GM12864 (cell line): ENCODE data around the gene OR2H1.
"Not testable (repeated sequence)": the region's sequence is repeated elsewhere in the genome, so short reads cannot be mapped to it uniquely, and the experiment has no call there.

Source experiments
- DNase-seq: peaks from one replicate; pipeline ENCODE4 v3.0.0-alpha.2; 2011; ENCODE audit warnings: low read depth
- H3K4me3 ChIP-seq: 2 replicates; pipeline ENCODE4 v1.5.1; 2011; ENCODE audit warnings: mild to moderate bottlenecking, low read depth, low read length, control low read depth
- TF ChIP-seq, protein P1 (sequence below): IDR thresholded peaks from 2 replicates; pipeline ENCODE4 v1.5.1; 2011; ENCODE audit warnings: low read depth, mild to moderate bottlenecking, moderate library complexity, low read length, control low read depth, inconsistent platforms; ENCODE audit errors: missing control alignments

Gene OR2H1

DNA sequence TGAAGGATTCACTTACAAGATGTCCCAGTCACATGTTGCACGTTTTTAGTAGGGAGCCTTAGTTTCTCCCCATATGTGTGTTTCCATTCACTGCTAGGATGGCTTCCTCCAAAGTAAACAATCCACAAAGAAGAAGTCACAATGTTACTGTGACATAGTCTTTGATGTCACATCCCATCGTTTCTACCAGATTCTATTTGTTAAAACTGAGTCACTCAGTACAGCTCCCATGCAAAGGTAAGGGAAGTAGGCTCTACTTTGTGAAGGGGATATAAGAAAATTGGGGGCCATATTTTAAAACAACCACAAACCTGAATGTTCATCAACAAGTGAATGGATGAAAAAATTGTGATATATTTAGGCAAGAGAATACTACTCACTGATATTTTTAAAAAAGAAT lies at the start of gene OR2H1, which contains the start of gene OR11A1:
TSS of gene OR2H1 (plus strand) at position 185 of the 400 bp plus-strand sequence. CDS start 4,615 bp downstream, outside the sequence.
TSS of gene OR11A1 (minus strand) at position 101 of the 400 bp plus-strand sequence. CDS start 29,430 bp downstream, outside the sequence.
- no peak for DNase-seq
- no peak within 1 kb of the TSS for H3K4me3 ChIP-seq
- TF ChIP-seq, protein P1, sequence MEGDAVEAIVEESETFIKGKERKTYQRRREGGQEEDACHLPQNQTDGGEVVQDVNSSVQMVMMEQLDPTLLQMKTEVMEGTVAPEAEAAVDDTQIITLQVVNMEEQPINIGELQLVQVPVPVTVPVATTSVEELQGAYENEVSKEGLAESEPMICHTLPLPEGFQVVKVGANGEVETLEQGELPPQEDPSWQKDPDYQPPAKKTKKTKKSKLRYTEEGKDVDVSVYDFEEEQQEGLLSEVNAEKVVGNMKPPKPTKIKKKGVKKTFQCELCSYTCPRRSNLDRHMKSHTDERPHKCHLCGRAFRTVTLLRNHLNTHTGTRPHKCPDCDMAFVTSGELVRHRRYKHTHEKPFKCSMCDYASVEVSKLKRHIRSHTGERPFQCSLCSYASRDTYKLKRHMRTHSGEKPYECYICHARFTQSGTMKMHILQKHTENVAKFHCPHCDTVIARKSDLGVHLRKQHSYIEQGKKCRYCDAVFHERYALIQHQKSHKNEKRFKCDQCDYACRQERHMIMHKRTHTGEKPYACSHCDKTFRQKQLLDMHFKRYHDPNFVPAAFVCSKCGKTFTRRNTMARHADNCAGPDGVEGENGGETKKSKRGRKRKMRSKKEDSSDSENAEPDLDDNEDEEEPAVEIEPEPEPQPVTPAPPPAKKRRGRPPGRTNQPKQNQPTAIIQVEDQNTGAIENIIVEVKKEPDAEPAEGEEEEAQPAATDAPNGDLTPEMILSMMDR = no peak

DNA sequence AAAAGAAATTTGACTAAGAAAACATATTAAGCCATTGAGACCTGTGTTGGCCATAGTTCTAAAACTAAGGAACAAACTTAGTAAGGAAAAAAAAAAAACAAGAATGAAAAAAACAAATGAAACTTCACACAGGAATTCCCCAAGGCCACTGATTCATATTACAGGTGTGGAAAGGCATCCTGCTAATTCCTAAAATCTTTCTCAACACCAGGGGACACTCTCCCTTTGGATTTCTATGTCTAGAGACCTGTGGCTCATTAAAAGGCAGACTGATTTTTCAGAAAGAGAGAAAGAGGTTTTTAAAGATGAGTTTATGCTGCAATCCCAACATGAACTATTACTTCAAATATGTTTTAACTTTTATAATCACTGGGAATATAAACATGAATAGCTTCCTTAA lies 42.4 kb upstream of the OR2H1 start, which contains the start of gene OR12D1:
TSS of gene OR12D1 (plus strand) at position 341 of the 400 bp plus-strand sequence.
- DNase-seq = no peak
- H3K4me3 ChIP-seq = no peak within 1 kb of the TSS
- TF ChIP-seq, protein P1 = no peak

DNA sequence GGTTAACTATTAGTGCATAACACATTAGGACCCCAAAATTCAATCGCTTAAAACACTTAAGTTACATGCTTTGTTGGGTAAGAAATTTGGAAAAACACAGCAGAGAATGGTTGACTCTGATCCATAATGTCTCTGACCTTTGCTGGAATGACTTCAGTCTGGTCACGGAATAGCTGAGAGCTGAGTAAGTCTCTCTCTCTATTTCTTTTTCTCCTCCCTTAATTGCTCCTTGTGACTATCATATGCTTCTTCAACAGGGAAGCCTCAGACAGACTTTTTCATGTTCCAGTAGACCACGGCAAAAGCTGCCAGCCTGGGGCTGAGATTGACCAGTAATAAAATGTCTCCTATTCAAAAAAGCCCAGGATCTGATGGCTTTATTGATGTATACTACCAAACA lies 37.4 kb upstream of the OR2H1 start:
- no peak for DNase-seq
- no peak overlapping the region for H3K4me3 ChIP-seq
- TF ChIP-seq, protein P1 = no peak

DNA sequence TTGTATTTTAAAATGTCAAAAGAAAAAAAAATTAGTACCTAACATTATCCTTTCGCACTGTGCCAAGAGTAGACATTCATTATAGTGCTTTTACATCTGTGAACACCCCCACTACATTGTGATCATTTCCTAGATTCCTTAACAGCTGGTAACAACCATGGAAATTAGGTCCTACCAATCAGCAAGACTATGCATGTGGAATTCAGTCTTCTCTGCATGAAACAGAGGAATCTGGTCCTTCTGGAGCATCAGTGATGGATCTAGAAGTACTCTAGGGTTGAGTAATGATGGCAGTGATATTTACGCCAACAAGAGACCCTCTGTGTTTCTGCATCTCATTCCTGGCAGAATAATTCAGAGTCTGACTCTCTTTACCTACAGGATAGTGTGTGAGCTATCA lies 32.8 kb upstream of the OR2H1 start:
- TF ChIP-seq, protein P1 = no peak
- DNase-seq = no peak
- no peak overlapping the region for H3K4me3 ChIP-seq

DNA sequence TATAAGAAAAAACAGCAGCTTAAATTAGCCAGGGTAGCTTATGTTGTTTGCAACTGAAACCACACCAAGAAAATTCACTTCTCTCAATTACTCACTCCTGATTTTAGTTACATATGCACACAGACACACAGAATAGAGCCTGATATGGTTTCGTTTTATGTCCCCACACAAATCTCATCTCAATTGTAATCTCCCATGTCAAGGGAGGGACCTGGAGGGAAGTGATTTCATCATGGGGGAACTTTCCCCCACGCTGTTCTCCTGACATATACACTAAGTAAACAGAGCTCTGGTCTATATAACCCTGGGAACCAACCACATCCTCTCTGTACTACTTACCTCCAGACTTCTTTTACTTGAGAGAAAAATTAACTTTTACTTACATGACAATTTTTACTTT lies 32.4 kb upstream of the OR2H1 start:
- DNase-seq = no peak
- TF ChIP-seq, protein P1 = no peak
- no peak overlapping the region for H3K4me3 ChIP-seq

DNA sequence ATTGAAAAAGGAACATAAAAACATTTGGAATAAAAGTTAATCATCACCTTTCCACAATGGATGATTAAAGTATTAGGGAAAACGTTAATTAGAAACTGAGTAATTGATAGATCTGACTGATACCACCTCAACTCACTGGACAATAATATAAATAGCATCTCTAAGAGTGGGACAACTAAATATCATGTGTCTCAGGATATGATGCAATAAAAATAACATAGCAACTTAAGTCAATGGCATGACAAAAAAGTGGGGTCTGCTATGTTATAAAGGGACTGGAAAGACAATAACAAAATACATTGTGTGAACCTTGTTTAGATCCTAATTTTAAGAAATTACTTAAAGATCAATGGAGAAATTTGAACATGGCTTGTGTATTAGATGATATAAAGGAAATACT lies 31.9 kb upstream of the OR2H1 start:
- TF ChIP-seq, protein P1 = no peak
- no peak overlapping the region for H3K4me3 ChIP-seq
- no peak for DNase-seq

DNA sequence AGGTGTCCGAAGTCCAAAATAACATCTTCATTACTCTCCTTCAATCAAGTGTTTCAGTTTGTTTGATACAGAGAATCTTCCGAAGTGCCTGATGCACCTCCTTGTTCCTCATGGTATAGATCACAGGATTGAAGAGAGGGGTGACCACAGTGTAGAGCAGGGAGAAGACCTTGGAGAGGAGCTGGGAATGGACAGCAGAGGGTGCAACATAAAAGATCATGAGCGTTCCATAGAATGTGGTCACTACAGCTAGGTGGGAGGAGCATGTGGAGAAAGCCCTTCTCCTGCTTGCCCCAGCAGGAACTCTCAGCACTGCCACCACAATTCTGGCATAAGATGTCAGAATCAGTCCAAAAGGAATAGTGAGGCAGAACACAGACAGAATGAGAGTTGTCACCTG lies 30.3 kb upstream of the OR2H1 start:
- no peak overlapping the region for H3K4me3 ChIP-seq
- TF ChIP-seq, protein P1 = no peak
- no peak for DNase-seq

DNA sequence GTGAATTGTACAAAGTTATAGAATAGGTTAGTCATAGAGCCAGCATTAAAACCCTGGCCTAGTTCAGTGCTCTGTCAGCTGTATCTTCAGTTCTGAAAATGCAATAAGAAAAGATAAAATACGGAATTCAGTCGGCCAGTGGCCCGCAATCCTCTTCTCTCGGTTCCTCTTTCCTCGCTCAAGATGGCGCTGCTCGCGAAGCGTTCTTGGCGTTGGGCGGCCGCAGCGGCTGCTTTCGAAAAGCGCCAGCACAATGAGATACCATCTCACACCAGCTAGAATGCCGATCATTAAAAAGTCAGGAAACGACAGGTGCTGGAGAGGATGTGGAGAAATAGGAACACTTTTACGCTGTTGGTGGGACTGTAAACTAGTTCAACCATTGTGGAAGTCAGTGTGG lies 20.2 kb upstream of the OR2H1 start:
- not testable (repeated sequence) for DNase-seq, H3K4me3 ChIP-seq
